Stimulated activated CD4-positive, alpha-beta T cell treated with anti-CD3 and anti-CD28 coated beads, TNF-alpha, amount 100 ng/mL, for 24 hours (primary cell): ENCODE measurements around the gene SKAP1.

Experiments
- DNase-seq, 3 experiments: peaks; one replicate each; pipeline ENCODE4 v3.0.0-alpha.2; 2020; ENCODE audit warnings: low read depth in 3 of 3

The SKAP1 gene

GRCh38 chr17:48148029-48148770 is 281.8 kb downstream of the SKAP1 start:
- DNase-seq = no peak

GRCh38 chr17:48144976-48145798 is 284.8 kb downstream of the SKAP1 start:
- no peak for DNase-seq

GRCh38 chr17:48144231-48144630 is 285.8 kb downstream of the SKAP1 start:
- DNase-seq = no peak

GRCh38 chr17:48143629-48144028 is 286.4 kb downstream of the SKAP1 start:
- DNase-seq = no peak

GRCh38 chr17:48139944-48140343 is 290.1 kb downstream of the SKAP1 start:
- DNase-seq = no peak

GRCh38 chr17:48137656-48138055 is 292.4 kb downstream of the SKAP1 start:
- no peak for DNase-seq

GRCh38 chr17:48134912-48135480 is 295.0 kb downstream of the SKAP1 start:
- no peak for DNase-seq

- DNase-seq = no peak
Observed at GRCh38 chr17:48132385-48132784, 297.6 kb downstream of the SKAP1 start.

- DNase-seq = peak in 2 of 3 experiments; percentile 18 to 41
Observed at GRCh38 chr17:48131216-48131824, 298.7 kb downstream of the SKAP1 start.

- DNase-seq = no peak
Observed at GRCh38 chr17:48129981-48130380, 300.0 kb downstream of the SKAP1 start.

- no peak for DNase-seq
Observed at GRCh38 chr17:48128400-48128799, 301.6 kb downstream of the SKAP1 start.

- no peak for DNase-seq
Observed at GRCh38 chr17:48127371-48128051, 302.5 kb downstream of the SKAP1 start.

GRCh38 chr17:48126532-48126850 is 303.5 kb downstream of the SKAP1 start:
- no peak for DNase-seq

GRCh38 chr17:48125829-48126531 is 304.0 kb downstream of the SKAP1 start:
- DNase-seq = no peak

- no peak for DNase-seq
Observed at GRCh38 chr17:48123776-48124388, 306.1 kb downstream of the SKAP1 start.

- no peak for DNase-seq
Observed at GRCh38 chr17:48123111-48123510, 306.9 kb downstream of the SKAP1 start.

GRCh38 chr17:48122665-48123045 is 307.4 kb downstream of the SKAP1 start:
- DNase-seq = no peak

- no peak for DNase-seq
Observed at GRCh38 chr17:48121923-48122664, 307.9 kb downstream of the SKAP1 start.

- peak in 1 of 3 experiments; percentile 8 for DNase-seq
Observed at GRCh38 chr17:48113201-48113676, 316.8 kb downstream of the SKAP1 start.

GRCh38 chr17:48111937-48112241 is 318.1 kb downstream of the SKAP1 start:
- DNase-seq = no peak
